Measurements from ENCODE around the gene CYP46A1.
"Not testable (repeated sequence)": the region's sequence is repeated elsewhere in the genome, so short reads cannot be mapped to it uniquely, and the experiment has no call there.

Gene CYP46A1

DNA sequence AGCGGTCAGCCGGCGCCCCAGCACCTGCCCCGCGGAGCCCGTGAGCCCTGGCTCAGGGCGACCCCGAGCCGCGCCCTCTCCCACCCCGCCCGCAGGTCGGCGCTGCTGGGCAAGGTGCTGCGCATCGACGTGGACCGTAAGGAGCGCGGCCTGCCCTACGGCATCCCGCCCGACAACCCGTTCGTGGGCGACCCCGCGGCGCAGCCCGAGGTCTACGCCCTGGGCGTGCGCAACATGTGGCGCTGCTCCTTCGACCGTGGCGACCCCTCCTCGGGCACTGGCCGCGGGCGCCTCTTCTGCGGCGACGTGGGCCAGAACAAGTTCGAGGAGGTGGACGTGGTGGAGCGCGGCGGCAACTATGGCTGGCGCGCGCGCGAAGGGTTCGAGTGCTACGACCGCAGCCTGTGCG is 24.8 kb upstream of the CYP46A1 start:
- Histone ChIP-seq H3K9me3 (ENCODE audit: control insufficient read depth, low read depth, low read length) (no peaks in the 10 kb centered on the region), H3K27me3 (ENCODE audit: control insufficient read depth, insufficient read depth, low read length) (no peaks in the 10 kb centered on the region), H3K4me3 (ENCODE audit: low read length) (no peak overlapping the region)

GRCh38 chr14:99660006-99660566 is 24.0 kb upstream of the CYP46A1 start:
- Histone ChIP-seq H3K4me3 (ENCODE audit: low read length) (no peak overlapping the region), H3K9ac (ENCODE audit: low read length) (no peak overlapping the region), H3K27me3 (ENCODE audit: control insufficient read depth, insufficient read depth, low read length) (no peaks in the 10 kb centered on the region), H3K4me1 (ENCODE audit: control insufficient read depth, low read depth, low read length) (peaks cover 32% of the 10 kb centered on the region), H3K9me3 (ENCODE audit: control insufficient read depth, low read depth, low read length) (no peaks in the 10 kb centered on the region), H3K36me3 (ENCODE audit: control insufficient read depth, low read depth, low read length) (no peaks in the 10 kb centered on the region), H3K27ac (ENCODE audit: low read length) (no peak overlapping the region)

More for the DNA sequence above, 24.8 kb upstream of the CYP46A1 start:
- Histone ChIP-seq H3K9ac (ENCODE audit: low read length) (no peak overlapping the region), H3K27ac (ENCODE audit: low read length) (no peak overlapping the region), H3K4me1 (ENCODE audit: control insufficient read depth, low read depth, low read length) (peaks cover 25% of the 10 kb centered on the region), H3K36me3 (ENCODE audit: control insufficient read depth, low read depth, low read length) (no peaks in the 10 kb centered on the region)

DNA sequence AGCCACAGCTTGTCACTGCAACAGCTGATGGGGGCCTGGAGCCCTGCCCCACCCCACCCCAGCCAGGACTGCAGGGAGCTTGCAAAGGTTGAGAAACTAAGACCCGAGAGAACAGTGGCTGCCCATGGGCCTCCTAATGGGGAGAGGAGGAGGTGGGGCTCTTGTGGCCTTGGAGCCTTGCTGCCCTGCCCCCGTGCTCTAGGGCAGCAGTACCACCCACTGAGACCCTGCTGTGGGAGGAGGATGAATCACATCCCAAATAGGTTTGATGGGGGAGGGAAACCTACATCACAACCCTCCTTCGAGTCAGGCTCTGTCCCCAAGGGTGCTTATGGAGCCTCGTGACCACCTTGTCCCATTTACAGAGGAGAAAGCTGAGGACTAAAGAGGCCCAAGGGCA is 23.3 kb upstream of the CYP46A1 start:
- H3K4me3 ChIP-seq (ENCODE audit: low read length): no peak overlapping the region
- H3K27ac ChIP-seq (ENCODE audit: low read length): no peak overlapping the region

GRCh38 chr14:99661206-99661605 is 22.9 kb upstream of the CYP46A1 start:
- H3K36me3 ChIP-seq (ENCODE audit: control insufficient read depth, low read depth, low read length); H3K27ac ChIP-seq (ENCODE audit: low read length); H3K9me3 ChIP-seq (ENCODE audit: control insufficient read depth, low read depth, low read length); H3K27me3 ChIP-seq (ENCODE audit: control insufficient read depth, insufficient read depth, low read length); H3K4me3 ChIP-seq (ENCODE audit: low read length); H3K9ac ChIP-seq (ENCODE audit: low read length): not testable (repeated sequence)
- H3K4me1 ChIP-seq (ENCODE audit: control insufficient read depth, low read depth, low read length): peaks cover 33% of the 10 kb centered on the region

More for the DNA sequence above, 23.3 kb upstream of the CYP46A1 start:
- no peaks in the 10 kb centered on the region for H3K36me3 ChIP-seq (ENCODE audit: control insufficient read depth, low read depth, low read length)
- no peaks in the 10 kb centered on the region for H3K9me3 ChIP-seq (ENCODE audit: control insufficient read depth, low read depth, low read length)
- H3K27me3 ChIP-seq (ENCODE audit: control insufficient read depth, insufficient read depth, low read length): no peaks in the 10 kb centered on the region
- H3K4me1 ChIP-seq (ENCODE audit: control insufficient read depth, low read depth, low read length): peaks cover 32% of the 10 kb centered on the region
- H3K9ac ChIP-seq (ENCODE audit: low read length): no peak overlapping the region

- Histone ChIP-seq H3K36me3 (ENCODE audit: control insufficient read depth, low read depth, low read length) (no peaks in the 10 kb centered on the region), H3K27ac (ENCODE audit: low read length) (no peak overlapping the region)
These were observed 21.3 kb upstream of the CYP46A1 start for GRCh38 chr14:99662846-99663245.

DNA sequence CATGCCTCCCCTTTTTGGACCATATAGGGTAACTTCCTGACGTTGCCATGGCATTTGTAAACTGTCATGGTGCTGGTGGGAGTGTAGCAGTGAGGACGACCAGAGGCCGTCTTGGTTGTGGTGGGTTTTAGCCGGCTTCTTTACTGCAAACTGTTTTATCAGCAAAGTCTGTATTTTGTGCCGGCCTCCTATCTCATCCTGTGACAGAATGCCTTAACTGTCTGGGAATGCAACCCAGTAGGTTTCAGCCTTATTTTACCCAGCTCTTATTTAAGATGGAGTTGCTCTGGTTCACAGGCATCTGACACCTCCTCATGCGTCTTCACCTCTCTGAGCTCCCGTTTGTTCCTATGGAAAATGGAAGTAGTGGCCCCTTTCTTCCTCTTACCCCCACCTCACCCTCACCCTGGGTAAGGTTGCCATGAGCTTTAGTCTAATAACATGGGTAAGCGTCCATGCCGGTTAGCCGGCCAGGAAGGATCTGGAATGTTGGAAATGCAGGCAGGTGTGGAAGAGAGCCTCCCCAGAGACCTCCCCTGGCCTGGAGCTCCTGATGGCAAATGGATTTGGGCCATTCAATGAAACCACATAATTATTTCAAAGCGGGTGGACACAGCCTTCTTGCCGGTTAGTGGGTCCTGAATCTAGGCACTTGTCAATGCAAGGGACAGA is 20.6 kb upstream of the CYP46A1 start:
- Histone ChIP-seq H3K27me3 (ENCODE audit: control insufficient read depth, insufficient read depth, low read length) (no peaks in the 10 kb centered on the region), H3K4me1 (ENCODE audit: control insufficient read depth, low read depth, low read length) (peaks cover 42% of the 10 kb centered on the region), H3K36me3 (ENCODE audit: control insufficient read depth, low read depth, low read length) (no peaks in the 10 kb centered on the region), H3K27ac (ENCODE audit: low read length) (peak overlapping the region; percentile 72), H3K9me3 (ENCODE audit: control insufficient read depth, low read depth, low read length) (no peaks in the 10 kb centered on the region), H3K4me3 (ENCODE audit: low read length) (no peak overlapping the region), H3K9ac (ENCODE audit: low read length) (peak overlapping the region; percentile 14)

More at GRCh38 chr14:99662846-99663245, 21.3 kb upstream of the CYP46A1 start:
- Histone ChIP-seq H3K9ac (ENCODE audit: low read length) (no peak overlapping the region), H3K4me3 (ENCODE audit: low read length) (no peak overlapping the region), H3K9me3 (ENCODE audit: control insufficient read depth, low read depth, low read length) (no peaks in the 10 kb centered on the region), H3K4me1 (ENCODE audit: control insufficient read depth, low read depth, low read length) (peaks cover 42% of the 10 kb centered on the region), H3K27me3 (ENCODE audit: control insufficient read depth, insufficient read depth, low read length) (no peaks in the 10 kb centered on the region)

GRCh38 chr14:99664058-99664936 is 19.8 kb upstream of the CYP46A1 start:
- no peaks in the 10 kb centered on the region for H3K9me3 ChIP-seq (ENCODE audit: control insufficient read depth, low read depth, low read length)
- H3K4me1 ChIP-seq (ENCODE audit: control insufficient read depth, low read depth, low read length): peaks cover 42% of the 10 kb centered on the region
- H3K9ac ChIP-seq (ENCODE audit: low read length): peak overlapping the region; percentile 14
- no peaks in the 10 kb centered on the region for H3K27me3 ChIP-seq (ENCODE audit: control insufficient read depth, insufficient read depth, low read length)
- peak overlapping the region; percentile 72 for H3K27ac ChIP-seq (ENCODE audit: low read length)
- H3K36me3 ChIP-seq (ENCODE audit: control insufficient read depth, low read depth, low read length): no peaks in the 10 kb centered on the region
- H3K4me3 ChIP-seq (ENCODE audit: low read length): peak overlapping the region; percentile 31

DNA sequence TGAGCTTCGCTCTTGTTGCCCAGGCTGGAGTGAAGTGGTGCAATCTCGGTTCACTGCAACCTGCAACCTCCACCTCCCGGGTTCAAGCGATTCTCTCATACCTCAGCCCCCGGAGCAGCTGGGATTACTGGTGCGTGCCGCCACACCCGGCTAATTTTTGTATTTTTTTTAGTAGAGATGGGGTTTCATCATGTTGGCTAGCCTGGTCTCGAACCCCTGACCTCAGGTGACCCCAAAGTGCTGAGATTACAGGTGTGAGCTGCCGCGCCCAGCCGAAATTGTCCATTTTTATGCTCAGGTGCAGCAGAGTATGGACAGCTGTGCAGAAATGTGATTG is 19.2 kb upstream of the CYP46A1 start:
- Histone ChIP-seq H3K4me1 (ENCODE audit: control insufficient read depth, low read depth, low read length) (peaks cover 42% of the 10 kb centered on the region), H3K9ac (ENCODE audit: low read length) (no peak overlapping the region), H3K36me3 (ENCODE audit: control insufficient read depth, low read depth, low read length) (no peaks in the 10 kb centered on the region), H3K27me3 (ENCODE audit: control insufficient read depth, insufficient read depth, low read length) (no peaks in the 10 kb centered on the region), H3K9me3 (ENCODE audit: control insufficient read depth, low read depth, low read length) (no peaks in the 10 kb centered on the region), H3K27ac (ENCODE audit: low read length) (no peak overlapping the region), H3K4me3 (ENCODE audit: low read length) (no peak overlapping the region)

DNA sequence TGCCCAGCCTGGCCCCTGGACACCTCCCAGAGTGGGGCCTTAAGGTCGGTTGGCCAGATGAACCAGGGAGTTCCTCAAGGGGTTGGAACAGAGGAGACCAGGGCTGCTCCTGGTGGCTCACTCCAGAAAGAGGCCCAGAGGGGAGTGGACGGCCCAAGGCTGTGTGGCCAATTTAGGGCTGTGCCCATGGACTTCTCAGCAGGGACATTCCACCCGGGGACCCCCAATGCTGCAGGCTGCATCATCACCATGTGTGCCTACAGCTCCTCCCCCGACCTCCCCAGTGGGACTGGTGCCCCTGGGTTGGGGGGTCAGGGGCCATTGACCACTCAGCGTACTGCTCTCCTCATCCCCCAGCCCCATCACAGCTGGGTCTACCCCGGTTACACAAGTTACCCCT is 17.6 kb upstream of the CYP46A1 start:
- Histone ChIP-seq H3K9ac (ENCODE audit: low read length) (no peak overlapping the region), H3K27me3 (ENCODE audit: control insufficient read depth, insufficient read depth, low read length) (no peaks in the 10 kb centered on the region), H3K4me1 (ENCODE audit: control insufficient read depth, low read depth, low read length) (peaks cover 41% of the 10 kb centered on the region), H3K36me3 (ENCODE audit: control insufficient read depth, low read depth, low read length) (no peaks in the 10 kb centered on the region), H3K4me3 (ENCODE audit: low read length) (no peak overlapping the region), H3K27ac (ENCODE audit: low read length) (no peak overlapping the region), H3K9me3 (ENCODE audit: control insufficient read depth, low read depth, low read length) (no peaks in the 10 kb centered on the region)

DNA sequence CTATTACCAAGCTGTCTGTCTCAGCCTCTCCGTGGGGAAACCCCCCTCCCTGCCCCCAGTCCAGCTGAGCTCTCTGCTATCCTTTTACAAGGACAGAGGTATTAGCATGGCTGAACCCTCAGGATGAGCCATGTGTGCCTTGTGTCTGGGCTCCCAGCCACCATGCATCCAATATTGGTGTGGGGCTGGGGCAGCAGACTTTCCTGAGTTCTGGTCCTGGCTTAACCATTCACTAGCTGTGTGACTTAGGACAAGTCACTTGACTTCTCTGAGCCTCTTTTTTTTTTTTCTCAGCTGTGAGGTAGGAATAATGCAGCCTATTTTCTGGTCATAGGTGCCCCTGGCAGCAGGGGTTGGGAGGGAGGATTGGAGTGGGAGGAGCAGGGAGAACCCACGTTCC is 17.1 kb upstream of the CYP46A1 start:
- H3K9me3 ChIP-seq (ENCODE audit: control insufficient read depth, low read depth, low read length): no peaks in the 10 kb centered on the region
- H3K27me3 ChIP-seq (ENCODE audit: control insufficient read depth, insufficient read depth, low read length): no peaks in the 10 kb centered on the region
- no peak overlapping the region for H3K4me3 ChIP-seq (ENCODE audit: low read length)
- no peak overlapping the region for H3K27ac ChIP-seq (ENCODE audit: low read length)
- H3K4me1 ChIP-seq (ENCODE audit: control insufficient read depth, low read depth, low read length): peaks cover 46% of the 10 kb centered on the region
- no peaks in the 10 kb centered on the region for H3K36me3 ChIP-seq (ENCODE audit: control insufficient read depth, low read depth, low read length)
- H3K9ac ChIP-seq (ENCODE audit: low read length): no peak overlapping the region

GRCh38 chr14:99667821-99668220 is 16.3 kb upstream of the CYP46A1 start:
- no peaks in the 10 kb centered on the region for H3K36me3 ChIP-seq (ENCODE audit: control insufficient read depth, low read depth, low read length)
- H3K27me3 ChIP-seq (ENCODE audit: control insufficient read depth, insufficient read depth, low read length): no peaks in the 10 kb centered on the region
- H3K4me1 ChIP-seq (ENCODE audit: control insufficient read depth, low read depth, low read length): peaks cover 53% of the 10 kb centered on the region
- no peak overlapping the region for H3K9ac ChIP-seq (ENCODE audit: low read length)
- no peaks in the 10 kb centered on the region for H3K9me3 ChIP-seq (ENCODE audit: control insufficient read depth, low read depth, low read length)
- H3K4me3 ChIP-seq (ENCODE audit: low read length): no peak overlapping the region
- no peak overlapping the region for H3K27ac ChIP-seq (ENCODE audit: low read length)
